ENCODE measurements around the gene TEX26.

Gene TEX26

GRCh38 chr13:30976025-30976424 lies 43.6 kb downstream of the TEX26 start:
- DNase-seq: no peak

GRCh38 chr13:30978981-30979956 lies 46.8 kb downstream of the TEX26 start:
- DNase-seq: peak; percentile 14

GRCh38 chr13:30982506-30982905 lies 50.0 kb downstream of the TEX26 start:
- DNase-seq: no peak

- DNase-seq: no peak
These were observed 50.5 kb downstream of the TEX26 start for GRCh38 chr13:30982906-30983305.

- DNase-seq: no peak
These were observed 51.0 kb downstream of the TEX26 start for GRCh38 chr13:30983431-30983830.

GRCh38 chr13:30984620-30985019 lies 52.2 kb downstream of the TEX26 start:
- DNase-seq: no peak

- no peak for DNase-seq
These were observed 53.3 kb downstream of the TEX26 start for GRCh38 chr13:30985637-30986205.

GRCh38 chr13:30991184-30991583 lies 58.7 kb downstream of the TEX26 start:
- no peak for DNase-seq

- no peak for DNase-seq
These were observed 59.5 kb downstream of the TEX26 start for GRCh38 chr13:30991922-30992321.

GRCh38 chr13:30995331-30995730 lies 62.9 kb downstream of the TEX26 start:
- DNase-seq: no peak

GRCh38 chr13:30997697-30998096 lies 65.2 kb downstream of the TEX26 start:
- DNase-seq: no peak

GRCh38 chr13:30998136-30999088 lies 66.0 kb downstream of the TEX26 start:
- no peak for DNase-seq

GRCh38 chr13:31000889-31001288 lies 68.4 kb downstream of the TEX26 start:
- DNase-seq: no peak

GRCh38 chr13:31001647-31002046 lies 69.2 kb downstream of the TEX26 start:
- no peak for DNase-seq

GRCh38 chr13:31005066-31005465 lies 72.6 kb downstream of the TEX26 start:
- DNase-seq: no peak

- no peak for DNase-seq
These were observed 75.0 kb downstream of the TEX26 start for GRCh38 chr13:31007417-31007816.

- no peak for DNase-seq
These were observed 76.1 kb downstream of the TEX26 start for GRCh38 chr13:31008400-31009115.

GRCh38 chr13:31009166-31009565 lies 76.7 kb downstream of the TEX26 start:
- DNase-seq: no peak

- no peak for DNase-seq
These were observed 77.8 kb downstream of the TEX26 start for GRCh38 chr13:31010296-31010695.

GRCh38 chr13:31011193-31011860 lies 78.9 kb downstream of the TEX26 start:
- no peak for DNase-seq

- no peak for DNase-seq
These were observed 79.6 kb downstream of the TEX26 start for GRCh38 chr13:31011901-31012654.
